DMS153 treated with DMSO at 0.1 percent for 48 hours (cell line): ENCODE data around the gene ATOH1.

Source experiments
- DNase-seq: peaks from one replicate; lab custom pipeline; 2025; ENCODE audit not compliant: unreplicated experiment; lab: John Stamatoyannopoulos, UW

ATOH1 gene, protein sequence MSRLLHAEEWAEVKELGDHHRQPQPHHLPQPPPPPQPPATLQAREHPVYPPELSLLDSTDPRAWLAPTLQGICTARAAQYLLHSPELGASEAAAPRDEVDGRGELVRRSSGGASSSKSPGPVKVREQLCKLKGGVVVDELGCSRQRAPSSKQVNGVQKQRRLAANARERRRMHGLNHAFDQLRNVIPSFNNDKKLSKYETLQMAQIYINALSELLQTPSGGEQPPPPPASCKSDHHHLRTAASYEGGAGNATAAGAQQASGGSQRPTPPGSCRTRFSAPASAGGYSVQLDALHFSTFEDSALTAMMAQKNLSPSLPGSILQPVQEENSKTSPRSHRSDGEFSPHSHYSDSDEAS

DNA sequence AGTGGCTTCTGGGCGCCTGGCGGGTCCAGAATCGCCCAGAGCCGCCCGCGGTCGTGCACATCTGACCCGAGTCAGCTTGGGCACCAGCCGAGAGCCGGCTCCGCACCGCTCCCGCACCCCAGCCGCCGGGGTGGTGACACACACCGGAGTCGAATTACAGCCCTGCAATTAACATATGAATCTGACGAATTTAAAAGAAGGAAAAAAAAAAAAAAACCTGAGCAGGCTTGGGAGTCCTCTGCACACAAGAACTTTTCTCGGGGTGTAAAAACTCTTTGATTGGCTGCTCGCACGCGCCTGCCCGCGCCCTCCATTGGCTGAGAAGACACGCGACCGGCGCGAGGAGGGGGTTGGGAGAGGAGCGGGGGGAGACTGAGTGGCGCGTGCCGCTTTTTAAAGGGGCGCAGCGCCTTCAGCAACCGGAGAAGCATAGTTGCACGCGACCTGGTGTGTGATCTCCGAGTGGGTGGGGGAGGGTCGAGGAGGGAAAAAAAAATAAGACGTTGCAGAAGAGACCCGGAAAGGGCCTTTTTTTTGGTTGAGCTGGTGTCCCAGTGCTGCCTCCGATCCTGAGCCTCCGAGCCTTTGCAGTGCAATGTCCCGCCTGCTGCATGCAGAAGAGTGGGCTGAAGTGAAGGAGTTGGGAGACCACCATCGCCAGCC is at the start of gene ATOH1:
Gene ATOH1 (plus strand): TSS at position 422 of the 663 bp plus-strand sequence. CDS start 174 bp downstream, at position 596.
- no peak for DNase-seq

DNA sequence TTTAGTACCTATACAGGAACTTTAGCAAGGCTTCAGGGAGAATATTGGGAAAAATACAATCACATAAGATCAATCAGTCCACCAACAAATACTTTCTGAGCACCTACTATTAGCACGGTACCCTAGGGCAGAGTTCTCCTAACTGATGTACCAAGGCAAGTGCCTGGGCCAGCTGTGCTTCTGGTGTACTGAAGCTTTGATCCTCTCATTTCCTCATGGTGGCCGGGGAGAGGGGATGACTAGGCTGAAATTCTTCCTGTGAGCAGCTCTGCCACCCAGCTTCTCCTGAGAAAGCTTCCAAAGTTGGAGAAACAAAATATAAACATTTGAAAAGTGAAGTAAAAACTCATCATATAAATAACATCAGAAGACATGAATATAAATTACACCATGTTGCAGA is 49.3 kb upstream of the ATOH1 start:
- DNase-seq, result no peak

DNA sequence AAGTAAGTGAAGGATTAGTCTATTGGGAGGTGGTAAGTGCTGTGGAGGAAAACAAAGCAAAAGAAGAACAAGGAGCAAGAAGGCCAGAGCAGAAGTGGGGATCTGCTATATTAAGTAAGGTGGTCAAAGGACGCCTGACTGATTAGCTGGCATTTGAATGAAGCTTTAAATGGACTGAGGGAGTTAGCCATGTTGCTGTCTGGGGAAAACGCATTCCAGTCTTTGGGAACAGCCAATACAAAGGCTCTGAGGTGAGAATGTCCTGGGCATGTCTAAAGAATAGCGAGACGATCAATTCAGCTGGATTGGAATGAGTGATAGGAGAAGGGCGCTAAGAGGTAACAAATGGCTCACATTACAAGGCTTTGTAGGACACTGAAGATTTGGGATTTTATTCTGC is 48.5 kb upstream of the ATOH1 start:
- no peak for DNase-seq

DNA sequence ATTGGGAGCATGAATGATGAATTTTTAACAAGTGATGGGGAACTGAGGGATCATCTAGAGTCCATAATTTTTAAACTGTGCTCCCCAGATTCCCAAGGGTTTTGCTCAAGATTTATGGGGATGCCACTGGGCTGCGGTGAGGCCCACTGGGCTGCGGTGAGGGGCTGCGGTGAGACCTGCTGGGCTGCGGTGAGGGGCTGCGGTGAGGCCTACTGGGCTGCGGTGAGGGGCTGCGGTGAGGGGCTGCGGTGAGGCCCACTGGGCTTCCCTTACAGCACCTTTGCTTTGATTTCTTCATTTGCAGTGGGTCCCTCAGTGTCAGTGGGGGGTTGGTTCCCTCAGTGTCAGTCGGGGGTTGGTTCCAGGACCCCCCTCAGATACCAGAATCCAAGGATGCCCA is 47.4 kb upstream of the ATOH1 start:
- DNase-seq, result no peak

DNA sequence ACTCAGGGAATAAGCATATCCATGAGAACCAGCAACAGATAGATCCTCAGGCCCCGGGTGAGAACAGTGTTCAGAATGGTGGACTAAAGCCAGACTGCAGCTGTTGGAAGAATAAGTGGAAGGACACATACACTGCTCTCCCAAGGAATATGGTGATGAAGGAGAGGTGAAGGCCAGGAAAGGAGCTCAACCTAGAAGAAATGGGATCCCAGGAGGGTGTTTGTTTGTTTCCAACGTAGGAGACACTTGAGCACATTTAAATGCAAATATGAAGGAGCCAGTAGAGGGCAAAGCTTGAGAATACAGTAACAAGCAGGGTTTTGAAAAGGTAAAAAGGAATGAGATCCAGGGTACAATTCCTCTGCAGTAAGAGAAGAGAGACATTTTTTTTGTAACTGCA is 42.4 kb upstream of the ATOH1 start:
- DNase-seq, result no peak

DNA sequence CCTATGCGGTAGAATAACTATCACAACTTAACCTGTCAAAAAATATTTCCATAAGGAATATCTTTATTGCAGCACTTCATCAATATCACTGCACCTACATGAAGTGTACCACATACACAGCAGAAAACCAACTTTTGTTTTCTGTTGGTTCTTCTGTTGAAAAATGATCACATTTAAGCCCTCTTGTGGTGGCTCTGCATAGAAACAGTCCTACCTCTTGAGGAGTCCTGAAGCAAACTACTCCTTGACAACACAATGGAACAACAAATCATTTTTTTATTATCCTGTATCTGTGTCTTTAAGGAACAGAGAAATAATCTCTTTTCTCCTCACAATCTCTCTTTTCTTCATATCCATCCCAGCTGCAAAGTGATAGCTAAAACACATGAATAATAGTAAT is 39.8 kb upstream of the ATOH1 start:
- DNase-seq, result no peak

DNA sequence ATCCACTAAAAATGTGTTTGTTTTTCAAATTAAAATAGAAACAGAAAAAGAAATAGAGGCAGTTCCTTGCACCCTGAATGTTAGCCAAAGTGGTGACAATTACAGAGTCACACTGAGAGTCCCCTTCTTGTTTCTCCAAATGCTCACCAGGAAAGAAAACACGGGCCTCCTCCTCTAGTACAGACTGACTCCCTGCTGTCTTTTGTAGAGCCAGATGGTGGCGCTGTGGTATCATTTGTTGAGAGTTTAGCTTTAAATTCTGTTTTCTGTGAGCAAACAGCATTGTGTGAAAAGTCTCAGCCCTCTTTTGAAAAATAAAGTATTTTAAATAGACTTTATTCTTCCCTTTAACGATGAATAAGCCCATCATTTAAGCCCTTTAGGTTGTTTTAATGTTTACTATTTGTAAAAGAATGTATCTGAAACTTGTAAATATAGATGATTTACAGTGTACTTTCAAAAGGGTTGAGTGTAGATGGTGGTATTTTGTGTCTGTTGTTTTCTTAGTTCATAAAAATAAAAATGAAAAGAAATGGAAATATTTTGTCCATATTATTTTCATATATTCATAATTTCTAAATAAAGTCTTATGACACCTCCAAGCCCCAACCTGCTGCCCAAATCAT is 36.9 kb upstream of the ATOH1 start:
- DNase-seq, result peak; percentile 73

DNA sequence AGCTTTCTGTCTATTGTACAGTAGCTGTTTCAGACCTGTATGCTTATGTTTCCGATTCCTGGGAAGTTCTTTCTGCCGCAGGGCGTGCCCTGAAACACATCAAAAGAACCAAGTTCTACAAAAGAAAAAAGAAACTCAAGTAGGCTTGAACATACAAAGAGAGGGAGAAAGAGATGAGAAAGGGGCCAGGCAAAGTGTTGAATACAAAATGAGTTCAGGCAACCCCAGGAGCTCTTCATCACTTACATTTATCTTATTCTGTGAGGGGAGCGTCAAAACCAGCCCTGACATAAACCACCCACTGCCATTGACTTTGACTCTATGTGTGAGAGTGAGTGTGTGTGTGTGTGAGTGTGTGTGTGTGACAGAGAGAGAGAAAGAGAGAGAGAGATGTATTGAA is 26.5 kb upstream of the ATOH1 start:
- DNase-seq, result no peak

DNA sequence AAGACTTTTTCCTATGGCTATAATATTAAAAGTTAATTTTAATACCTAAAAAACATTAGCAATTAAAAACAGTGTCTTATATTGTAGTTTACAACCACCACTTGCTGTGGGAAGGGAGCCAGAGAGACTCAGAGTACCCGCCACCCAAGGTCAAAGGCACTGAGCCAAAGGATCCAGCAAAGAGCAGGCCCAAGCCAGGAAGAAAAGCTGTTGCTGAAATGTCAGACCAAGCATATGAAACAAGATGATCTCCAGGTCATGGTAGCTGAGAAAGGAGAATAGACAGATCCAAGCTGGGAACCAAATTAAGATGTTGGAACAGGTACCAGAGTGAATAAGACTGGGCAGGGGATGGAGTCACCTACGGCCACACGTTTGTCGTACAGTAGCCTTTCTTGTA is 18.8 kb upstream of the ATOH1 start:
- DNase-seq, result no peak

DNA sequence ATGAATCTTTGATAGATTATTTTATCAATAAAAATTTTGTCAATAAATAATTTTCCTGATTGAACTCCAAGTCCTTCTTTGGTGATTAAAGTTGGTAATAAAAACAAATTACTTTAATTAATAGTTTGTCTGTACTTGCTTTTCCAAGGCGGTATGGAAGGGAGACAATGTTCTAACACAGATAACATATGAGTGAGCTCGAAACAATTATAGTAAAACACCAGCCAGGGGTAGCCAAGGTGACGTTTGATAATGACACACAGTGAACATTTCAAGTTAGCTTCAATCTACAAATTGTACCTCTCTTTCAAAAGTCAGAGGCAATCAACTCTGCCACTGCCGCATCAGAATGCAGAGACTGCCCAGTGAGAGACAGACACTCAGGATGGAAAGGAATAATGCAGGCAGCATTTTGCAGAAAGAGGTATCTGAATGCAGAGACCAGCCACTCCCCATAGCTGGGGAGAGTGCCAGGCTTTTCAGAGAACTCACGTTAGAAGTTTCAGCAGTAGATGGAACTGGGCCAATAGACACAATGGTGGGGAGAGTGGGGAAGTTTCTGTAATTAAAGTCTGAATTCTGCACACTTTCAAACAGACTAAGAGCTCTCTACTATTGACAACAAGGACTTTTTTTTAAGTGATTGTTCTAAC is 18.1 kb upstream of the ATOH1 start:
- DNase-seq, result no peak

DNA sequence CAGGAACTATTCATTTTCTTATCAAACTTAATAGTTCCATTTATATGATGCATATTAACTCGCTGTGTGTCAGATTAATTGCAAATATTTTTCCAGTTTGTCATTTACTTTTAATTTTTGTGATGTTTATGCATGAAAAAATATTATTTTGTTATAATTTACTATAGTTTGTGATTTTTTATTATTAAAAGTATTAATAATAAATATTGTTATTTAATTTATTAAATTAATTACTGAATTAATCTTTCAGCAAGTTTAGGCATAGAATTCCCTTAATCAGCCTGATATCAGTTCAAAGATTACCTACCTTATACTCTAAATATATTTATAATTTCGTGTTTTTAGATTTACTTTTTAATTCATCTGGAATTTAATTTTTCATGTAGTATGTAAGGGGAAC is 15.5 kb upstream of the ATOH1 start:
- no peak for DNase-seq

DNA sequence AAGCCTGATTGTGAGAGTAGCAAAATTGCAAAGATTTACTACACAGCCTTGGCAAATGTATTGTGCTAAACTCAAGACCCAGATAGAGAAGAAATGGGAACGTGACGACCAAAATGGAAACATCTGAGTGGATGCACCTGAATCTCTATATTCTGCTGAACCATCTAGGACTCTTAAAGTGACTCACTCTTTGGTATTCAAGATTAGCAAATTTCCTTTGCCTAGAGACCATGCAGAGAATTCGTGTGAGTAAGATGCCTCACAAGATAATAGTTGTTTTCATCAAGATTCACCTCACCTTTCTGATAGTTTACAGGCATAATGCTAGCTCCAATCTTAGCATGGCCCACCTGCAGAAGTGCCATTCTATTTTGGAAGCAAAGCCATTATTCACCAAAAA is 14.4 kb upstream of the ATOH1 start:
- DNase-seq, result no peak

DNA sequence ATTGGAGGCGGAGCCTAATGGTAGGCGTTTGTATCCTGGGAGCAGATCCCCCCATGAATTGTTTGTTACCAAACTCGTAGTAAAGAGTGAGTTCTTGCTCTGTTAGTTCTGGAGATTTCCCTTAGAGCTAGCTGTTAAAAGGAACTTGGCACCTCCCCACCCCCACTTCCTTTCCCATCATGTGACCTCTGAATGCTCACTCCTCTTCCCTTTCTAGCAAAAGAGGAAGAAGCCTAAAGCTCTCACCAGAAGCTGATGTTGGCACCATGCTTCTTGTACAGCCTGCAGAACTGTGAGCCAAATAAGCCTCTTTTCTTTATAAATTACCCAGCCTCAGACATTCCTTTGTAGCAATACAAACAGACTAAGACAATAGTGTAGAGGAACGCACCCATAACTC is 13.8 kb upstream of the ATOH1 start:
- no peak for DNase-seq

DNA sequence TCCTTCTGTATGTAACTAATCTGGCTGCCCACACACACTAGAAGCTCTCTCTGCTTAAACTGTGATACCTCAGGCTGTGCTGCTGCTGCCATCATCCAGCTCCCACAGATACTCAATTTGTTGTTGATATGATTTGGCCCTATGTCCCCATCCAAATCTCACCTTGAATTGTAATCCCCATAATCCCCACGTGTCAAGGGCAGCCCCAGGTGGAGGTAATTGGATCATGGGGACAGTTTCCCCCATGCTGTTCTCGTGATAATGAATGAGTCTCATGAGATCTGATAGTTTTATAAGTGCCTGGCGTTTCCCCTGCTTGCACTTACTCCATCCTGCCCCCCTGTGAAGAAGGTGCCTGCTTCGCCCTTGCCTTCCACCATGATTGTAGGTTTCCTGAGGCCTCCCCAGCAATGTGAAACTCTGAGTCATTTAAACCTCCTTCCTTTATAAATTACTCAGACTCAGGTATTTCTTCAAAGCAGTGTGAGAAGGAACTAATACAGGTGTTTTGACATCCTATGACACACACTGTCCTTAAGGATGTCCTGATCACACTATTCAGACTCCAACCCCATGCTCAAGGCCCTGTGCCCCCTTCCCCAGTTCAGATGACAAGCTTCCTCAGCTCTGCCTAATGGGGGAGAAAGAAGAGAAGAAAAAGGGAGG is 2.9 kb upstream of the ATOH1 start:
- DNase-seq, result no peak

DNA sequence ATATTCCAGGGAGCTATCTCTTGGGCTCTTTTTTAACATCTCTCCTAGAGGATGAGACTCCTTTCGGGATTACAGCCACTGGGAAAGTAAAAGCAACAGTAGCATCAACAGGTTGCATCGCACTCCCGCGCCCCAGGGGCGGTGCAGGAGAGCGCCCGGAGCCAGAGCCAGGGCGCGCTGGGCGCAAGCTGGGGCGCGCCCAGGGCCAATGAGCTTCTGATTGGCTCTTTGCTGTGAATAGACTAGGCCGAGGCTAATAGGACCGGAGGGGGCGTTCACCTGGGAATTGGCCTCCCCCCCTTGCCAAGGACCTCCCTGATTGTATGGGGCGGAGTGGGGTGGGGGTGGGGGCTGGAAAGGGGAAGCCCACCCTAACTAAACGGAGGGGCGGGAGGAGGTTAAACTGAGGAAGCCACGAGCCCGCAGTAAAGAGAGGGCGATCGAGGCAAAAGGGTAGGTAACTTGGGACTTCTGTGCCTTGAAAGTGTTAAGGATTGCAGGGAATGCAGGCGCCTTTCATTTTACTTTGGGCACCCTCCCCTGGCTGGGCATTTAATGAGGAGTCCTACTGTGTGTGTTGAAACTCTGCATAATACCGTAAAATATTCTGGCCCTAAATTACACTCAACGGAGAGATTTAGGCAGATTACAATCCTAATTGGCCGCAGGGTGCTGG is 1.1 kb upstream of the ATOH1 start:
- DNase-seq, result no peak

DNA sequence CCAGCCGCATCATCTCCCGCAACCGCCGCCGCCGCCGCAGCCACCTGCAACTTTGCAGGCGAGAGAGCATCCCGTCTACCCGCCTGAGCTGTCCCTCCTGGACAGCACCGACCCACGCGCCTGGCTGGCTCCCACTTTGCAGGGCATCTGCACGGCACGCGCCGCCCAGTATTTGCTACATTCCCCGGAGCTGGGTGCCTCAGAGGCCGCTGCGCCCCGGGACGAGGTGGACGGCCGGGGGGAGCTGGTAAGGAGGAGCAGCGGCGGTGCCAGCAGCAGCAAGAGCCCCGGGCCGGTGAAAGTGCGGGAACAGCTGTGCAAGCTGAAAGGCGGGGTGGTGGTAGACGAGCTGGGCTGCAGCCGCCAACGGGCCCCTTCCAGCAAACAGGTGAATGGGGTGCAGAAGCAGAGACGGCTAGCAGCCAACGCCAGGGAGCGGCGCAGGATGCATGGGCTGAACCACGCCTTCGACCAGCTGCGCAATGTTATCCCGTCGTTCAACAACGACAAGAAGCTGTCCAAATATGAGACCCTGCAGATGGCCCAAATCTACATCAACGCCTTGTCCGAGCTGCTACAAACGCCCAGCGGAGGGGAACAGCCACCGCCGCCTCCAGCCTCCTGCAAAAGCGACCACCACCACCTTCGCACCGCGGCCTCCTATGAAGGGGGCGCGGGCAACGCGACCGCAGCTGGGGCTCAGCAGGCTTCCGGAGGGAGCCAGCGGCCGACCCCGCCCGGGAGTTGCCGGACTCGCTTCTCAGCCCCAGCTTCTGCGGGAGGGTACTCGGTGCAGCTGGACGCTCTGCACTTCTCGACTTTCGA is 654 bp downstream of the ATOH1 start:
- DNase-seq, result no peak

DNA sequence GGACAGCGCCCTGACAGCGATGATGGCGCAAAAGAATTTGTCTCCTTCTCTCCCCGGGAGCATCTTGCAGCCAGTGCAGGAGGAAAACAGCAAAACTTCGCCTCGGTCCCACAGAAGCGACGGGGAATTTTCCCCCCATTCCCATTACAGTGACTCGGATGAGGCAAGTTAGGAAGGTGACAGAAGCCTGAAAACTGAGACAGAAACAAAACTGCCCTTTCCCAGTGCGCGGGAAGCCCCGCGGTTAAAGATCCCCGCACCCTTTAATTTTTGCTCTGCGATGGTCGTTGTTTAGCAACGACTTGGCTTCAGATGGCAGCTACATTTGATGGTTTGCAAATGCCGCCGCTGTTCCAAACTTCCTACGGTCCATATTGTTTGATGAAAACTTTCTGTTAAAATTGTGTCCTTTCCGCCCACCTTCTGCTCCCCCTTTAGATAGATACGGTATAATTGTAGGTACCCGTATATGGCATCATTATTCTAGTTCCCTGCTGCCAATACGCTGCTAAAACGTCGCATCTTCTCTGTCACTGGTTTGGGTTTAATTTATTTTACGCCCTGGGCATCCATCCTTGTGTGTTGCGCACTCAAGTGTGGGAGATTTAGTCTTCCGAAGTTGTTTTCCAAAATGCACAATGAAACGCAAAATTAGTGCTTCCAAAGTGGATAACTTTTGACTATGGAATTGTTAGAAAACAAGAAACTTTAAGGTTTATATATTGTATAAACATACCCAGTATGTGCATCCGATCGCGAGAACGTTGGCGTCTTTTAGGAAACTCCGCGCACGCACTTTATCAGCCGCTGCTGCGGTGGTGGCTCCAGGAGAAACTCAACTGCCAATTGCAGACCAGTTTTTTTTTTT is 1.5 kb downstream of the ATOH1 start:
- DNase-seq, result no peak

DNA sequence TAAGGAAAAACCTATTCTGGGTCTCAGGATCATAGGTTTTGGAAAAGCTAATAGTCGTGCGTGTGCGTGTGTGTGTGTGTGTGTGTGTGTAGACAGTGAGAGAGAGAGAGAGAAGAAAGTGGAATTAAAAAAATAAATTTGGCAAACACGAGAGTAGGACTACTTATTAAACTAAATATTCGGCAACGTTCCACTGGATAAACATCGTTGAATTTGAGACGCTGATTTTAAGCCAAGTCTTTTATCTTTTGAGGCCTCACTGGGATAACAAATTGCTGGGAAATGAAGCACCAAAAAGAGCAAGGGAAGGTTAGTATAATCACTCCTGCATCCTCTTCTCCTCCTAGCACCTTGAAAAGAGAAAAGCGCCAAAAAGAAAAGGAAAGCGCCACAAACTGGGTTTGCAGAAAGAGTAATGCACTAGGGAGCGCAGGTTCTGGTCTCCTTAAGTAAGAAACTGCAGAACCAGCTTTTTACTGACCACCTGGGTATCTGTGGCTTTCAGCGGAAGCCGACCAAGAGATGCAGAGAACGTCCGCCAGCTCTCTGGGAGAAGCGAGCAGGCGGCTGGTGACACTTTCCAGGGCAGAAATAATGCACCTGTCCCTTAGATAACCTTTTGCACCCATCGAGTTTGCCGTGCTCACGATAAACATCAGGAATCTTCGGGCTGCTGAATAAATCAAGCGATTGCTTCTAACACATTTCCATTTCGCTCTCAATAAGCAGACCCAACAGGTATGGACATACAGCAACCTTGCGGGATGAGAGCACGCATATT is 3.4 kb downstream of the ATOH1 start:
- DNase-seq, result no peak
